Measurements from ENCODE around the gene ASTN1.

The ASTN1 gene

DNA sequence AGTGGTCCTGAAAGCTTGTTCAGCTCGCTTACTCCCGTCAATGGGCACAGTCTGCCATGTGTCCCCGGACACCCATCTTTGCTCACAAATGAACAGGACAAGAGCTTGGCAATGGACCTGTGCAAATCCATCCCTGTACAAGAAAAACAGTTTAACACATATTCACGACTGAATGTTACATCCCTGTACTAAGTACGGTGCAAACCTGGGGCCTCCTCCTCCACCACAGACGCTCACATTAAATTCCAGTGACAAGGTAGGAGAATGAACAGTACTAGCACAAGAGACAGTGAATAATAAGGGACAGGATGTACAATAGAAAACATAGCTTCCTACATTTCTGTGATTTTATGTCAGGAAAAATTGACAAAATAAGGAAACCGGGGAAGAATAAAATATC lies 187.7 kb downstream of the ASTN1 start:
- no peak for DNase-seq

DNA sequence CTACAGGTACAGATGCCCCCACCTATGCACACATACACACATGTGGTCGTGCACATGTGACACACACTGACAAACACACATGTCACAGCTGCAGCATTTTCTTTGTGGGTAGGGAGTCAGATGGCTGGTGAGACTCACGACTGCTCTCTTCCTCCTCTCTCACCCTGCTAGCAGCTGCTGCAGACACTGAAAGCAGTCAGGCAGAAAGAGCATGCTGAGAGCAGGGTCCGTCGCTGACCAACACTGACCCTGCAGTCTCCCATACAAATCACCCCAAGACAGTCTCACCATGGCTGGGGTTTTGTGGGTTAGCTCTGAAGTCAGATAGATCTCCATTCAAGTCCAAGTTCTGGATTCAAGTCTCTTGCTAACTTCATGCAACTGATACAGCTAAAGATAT lies 188.3 kb downstream of the ASTN1 start:
- DNase-seq, result no peak

DNA sequence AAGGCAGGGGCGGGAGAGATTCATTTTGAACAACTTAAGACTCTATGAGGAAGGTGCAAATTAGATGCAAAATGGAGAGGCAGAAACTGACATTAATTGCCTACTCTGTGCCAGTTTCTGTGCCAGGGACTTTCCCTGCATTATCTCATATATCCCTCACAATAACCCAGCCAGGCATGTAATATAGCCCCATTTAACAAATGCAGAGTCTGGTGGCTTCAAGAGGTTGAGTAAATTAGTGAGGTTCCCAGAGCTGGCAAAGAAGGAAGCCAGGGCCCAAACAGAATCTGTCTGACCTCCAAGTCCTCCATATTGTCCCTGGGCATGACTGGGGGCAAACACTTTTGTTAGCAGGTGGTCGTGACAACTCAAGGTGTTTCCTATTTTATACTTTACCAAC lies 199.8 kb downstream of the ASTN1 start:
- no peak for DNase-seq

DNA sequence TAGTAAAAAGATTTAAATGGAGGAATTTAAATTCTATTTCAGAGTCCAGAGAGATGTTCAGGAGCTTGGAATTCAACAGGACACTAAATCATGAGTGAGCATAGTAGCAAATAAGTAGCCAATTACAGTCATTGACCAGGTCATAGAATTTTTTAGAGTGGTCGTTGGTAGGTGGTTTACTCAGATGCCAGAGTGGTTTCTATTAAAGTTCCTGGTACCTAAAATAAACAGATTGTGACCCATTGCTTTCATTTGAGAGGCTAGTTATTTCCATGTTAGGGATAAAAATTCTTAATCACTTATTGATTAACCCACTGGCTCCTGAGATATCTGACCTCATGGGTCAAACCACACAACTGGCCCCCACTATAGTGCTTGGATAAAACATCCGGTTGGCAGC lies 201.3 kb downstream of the ASTN1 start:
- DNase-seq, result no peak

DNA sequence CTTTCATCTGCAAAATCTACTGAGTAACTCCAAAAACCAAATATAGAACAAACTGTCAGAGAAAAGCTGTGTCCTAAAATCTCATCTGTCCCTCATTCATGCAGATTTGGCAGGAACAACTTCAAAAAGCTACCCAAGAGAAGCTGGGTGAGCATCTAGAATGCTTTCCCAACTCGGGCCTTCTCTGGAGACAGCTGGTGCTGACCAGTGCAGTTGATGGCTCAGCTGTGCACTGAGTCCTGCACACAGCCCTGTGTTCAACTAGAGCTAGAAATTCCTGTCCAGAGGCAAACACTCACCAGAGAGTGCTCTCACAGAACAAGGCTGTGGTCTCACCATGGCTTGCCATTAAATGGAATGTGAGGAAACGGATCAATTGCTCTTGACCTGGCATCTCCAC lies 202.8 kb downstream of the ASTN1 start:
- no peak for DNase-seq

DNA sequence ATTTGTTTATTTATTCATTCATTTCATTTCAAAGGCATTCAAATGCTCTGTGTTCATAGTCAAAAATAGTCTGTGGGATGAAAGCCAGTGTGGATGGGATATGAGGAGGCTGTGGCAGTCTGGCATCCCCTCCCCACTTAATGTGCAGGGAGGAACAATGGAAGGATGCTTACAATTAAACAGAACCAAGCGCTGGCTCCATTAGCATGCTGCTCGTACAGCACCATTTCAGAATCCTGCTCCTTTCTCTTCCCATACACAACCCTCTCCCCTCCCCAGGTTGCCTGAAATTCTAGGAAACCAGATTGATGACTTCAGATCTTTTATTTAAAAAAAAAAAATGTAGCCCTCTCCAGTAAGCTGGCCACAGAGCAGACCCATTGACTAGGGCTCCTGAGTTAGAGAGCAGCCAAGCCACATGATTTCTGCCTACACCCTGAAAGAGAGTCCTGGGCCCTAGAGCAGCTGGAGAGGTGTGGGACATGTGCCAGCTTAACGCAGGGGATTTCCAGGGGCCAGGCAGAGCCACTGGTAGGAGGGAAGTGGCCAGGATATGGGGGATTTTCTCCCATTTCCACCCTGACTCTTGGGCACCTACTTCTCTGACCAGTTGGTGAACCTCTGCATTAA lies 205.2 kb downstream of the ASTN1 start:
- no peak for DNase-seq

DNA sequence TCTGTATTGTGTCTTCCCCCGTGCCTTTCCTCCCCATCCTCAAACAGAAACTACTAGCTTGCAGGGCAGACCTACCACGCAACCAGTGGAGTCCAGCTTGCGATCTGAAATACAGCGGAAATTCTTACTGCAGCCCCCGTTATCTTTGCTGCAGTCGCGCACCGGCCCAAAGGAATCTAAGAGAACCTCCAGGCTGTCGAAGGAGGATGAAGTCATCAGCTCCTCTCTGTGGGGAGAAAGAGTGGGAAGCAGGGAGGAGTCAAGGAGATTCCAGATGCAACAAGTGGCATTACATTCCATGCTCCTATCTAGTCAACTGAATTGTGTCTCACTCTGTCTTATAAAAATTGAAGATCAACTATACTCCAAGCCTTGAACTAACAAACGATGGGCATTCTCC lies 206.9 kb downstream of the ASTN1 start:
- DNase-seq, result no peak

DNA sequence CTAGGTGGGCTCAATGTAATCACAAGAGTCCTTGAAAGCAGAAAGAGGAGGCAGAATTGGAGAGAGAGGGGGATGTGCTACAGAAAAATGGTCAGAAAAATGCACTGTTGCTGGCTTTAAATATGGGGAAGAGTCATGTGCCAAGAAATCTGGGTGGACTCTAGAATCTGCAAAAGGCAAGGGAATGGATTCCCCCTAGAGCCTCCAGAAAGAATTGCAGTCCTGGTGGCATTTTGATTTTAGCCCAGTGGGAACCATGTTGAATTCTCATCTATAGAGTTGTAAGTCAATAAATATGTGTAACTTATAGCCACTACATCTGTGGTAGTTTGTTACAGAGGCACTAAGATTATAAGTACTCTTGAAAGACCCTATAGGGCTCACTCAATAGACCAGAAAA lies 210.3 kb downstream of the ASTN1 start:
- no peak for DNase-seq

DNA sequence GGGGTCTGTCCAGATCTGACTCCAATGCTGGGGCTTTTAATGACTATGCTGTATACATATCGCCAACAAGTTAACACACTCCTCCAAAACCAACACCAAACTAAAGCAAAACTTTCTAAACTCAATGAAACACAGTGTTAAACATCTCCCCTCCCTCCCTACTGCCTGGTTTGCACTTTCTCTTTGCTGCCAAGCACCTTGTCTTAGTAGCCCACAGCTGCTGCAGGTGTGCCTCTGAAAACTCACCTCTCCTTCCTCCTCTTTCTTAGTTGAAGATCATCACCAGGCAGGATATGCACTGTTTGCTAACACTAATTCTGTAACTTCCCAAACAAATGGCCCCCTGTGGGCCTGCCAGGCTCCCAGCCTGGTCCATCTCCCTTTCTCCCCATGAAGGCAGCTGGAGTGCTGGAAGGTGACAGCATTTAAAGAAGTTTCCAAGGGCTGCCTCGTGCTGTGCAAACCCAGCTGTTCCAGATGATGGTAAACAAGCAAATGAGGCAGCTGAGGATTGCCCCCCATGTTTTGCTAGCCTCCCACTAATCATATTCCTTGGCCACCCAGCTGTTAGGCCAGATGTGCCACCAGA lies 213.7 kb downstream of the ASTN1 start:
- no peak for DNase-seq

DNA sequence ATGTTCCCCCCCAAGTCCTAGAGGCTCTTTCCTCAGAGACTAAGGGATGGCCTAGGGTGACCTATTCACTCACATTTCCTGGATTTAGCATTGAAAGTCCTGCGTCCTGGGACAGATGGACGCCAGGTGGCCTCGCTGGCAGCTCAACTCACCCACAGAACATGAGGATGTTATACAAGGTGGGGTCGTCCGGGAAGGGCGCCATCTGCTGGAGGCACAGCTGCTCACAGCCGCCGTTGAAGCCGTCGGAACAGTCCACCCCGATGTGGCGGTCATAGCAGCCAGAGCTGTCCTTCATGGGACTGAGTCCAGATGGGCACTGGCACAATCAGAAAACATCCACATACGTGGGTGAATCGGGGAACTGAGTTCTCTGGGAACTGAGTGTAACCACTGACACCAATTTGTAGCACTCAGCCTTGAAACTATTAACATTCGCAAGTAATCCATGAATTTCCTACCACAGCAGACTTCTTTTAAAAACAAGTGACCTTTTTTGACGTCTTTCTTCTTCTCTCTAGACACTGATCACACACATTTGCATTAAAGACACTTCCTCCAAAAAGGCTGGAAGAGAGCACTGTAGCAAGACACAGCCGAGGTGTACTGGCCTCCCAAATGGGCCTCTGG lies 215.4 kb downstream of the ASTN1 start:
- DNase-seq, result no peak

DNA sequence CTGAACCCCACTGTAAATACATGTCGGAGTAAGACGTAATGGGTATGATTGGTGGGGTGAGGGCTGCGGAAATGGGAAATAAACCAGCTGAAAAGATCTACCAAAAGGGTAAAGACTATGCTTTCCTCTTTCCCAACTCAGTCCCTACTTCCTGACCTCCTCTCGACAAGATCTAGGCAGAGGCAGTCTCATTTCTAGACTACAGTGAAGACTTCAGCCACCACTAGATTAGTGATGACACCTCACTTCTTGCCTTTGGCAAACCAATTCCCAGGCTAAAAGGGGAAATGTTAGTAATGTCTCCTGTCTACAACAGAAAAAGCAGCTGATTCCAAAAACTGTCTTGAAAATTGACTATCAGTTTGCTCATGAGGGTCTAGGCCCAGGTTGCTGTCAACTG lies 219.9 kb downstream of the ASTN1 start:
- no peak for DNase-seq

DNA sequence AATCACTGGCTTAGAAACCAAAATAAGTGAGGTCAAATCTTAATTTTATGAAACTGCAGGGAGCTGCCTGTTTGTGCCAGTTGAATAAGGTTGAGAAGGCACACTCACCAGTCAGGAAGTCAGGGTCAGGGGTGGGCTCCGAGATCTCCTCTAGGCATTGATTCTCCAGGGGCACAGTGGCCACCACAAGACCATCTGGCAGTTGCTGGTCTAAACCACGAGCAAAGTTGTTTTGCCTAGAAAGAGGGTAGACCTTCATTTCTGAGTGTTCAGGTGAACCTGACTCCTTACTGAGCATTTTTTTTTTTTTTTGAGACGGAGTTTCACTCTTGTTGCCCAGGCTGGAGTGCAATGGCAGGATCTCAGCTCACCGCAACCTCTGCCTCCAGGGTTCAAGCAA lies 220.7 kb downstream of the ASTN1 start:
- DNase-seq, result no peak

DNA sequence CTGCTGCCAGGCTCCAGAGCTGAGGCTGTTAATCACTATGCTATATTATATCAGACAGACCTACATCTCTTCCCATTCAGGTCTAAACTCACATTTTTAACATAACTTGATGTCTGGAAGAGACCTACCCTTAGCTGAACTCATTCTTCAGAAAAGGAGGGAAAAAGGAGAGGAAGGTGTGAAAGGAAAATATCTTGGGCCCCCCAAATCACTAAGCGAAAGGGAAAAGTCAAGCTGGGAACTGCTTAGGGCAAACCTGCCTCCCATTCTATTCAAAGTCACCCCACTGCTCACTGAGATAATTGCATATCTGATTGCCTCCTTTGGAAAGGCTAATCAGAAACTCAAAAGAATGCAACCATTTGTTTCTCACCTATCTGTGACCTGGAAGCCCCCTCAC lies 222.2 kb downstream of the ASTN1 start:
- no peak for DNase-seq

DNA sequence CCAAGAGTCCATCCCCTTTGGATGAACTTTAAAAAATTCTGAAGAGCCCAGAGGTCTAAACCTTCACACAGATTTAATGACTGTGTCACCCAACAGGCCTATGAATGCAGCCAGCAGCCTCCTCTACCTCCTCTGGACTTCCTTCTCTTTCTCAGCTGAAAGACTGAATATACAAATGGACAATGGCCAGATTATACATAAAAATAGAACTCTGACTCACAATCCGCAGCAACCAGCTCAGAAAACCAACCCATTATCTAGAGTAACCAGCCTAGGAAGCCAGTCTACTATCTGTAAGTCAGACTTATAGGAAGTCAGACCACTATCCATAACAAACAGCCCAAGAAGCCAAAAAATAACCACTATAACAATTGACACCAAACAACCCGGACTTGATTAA lies 224.5 kb downstream of the ASTN1 start:
- no peak for DNase-seq

DNA sequence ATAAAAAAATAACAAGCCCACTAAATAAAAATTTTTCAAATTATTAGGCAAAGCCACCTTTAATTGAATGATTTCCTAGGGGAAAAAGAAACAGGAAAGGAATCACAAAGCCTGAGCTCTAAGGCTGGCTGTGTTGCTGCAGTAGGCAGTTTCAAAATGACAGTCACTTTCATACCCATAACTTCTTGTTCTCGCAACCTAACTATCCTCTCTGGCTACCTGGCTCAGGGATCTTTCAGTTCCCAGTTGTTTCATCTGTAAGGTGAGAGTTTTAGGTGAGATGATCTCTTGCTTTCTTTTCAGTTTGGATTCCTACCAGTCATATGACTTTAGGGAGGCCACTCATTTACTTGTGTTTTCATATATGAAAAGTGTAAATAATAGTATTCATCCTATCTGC lies 226.1 kb downstream of the ASTN1 start:
- DNase-seq, result no peak

DNA sequence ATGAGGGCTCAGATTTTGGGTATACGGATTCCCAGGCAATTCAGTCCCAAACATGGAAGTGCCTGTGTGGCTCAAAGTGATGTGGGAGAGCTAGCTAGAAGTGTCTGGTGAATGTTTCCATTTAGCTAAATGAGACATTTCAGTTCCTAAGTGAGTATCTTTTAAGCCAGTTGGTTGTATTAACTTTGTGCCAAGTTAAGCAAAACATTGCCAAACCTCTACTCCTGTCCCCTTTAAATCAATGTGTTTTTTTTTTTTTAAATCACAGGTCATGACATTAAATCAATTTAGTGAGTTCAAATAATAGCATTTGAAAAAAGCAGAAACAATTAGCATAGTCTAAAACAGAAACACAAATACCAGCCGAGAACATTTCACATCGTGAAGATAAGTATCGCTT lies 230.1 kb downstream of the ASTN1 start:
- no peak for DNase-seq

DNA sequence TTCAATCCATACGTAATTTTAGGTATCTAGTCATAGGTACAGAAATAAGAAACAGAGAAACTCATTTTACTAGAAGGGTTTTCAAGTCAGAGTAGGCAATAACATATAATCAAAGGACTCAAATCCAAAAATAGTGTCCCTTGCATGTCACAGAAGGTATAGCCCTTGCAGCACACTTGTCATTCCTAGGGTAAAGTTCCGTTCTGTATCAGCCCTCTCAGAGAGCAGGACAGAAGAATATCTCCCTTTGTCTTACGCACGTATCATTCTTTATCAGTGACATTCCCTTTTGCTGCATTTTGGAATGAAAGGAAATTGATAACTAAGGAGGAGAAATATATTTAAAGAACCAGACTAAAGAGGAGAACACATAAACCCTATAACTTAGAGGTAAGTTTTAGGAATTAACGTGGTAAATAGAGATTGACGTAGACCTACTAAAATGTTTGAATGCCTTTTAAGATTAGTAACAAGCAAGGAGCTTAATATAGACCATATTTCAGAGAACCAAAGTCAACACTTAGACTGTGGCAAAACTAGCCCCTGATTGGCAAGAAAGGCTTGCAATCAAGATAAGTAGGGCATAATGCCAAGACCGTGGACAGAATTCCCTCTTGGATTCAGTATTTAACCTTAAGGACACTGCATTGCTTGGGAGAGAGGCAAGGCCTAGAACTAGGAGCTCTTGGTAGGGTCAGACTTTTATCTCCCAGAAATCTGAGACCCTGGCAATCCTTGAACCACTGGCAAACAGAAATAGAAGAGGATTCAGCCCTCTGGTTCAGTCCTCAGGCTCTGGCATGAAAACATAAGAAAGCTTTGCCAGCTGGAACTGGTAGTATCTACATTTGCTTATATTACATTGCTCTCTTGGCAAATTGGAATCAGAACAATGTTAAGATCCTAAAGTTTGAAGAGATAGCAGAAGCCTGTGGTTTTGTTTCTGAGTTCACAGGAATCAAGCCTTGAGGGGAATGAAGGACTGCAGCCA lies 232.1 kb downstream of the ASTN1 start:
- no peak for DNase-seq

DNA sequence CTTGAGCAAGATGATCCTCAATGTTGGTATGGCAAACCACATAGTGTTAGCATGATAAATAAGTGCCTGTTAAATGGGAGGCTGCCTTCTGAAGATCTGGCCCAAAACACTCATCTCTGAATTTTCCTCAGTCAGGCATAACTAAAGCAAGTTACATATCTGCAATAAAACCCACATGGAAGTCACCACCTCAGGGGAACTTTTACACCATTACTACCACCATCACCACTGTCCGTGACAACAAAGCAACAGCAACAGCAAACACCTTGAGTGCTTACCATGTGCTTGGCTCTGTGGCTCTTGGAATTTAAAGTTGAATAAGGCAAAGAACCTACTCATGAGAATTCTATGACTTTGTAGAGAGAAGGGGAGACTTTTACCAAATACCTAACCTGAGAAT lies 233.0 kb downstream of the ASTN1 start:
- DNase-seq, result no peak

DNA sequence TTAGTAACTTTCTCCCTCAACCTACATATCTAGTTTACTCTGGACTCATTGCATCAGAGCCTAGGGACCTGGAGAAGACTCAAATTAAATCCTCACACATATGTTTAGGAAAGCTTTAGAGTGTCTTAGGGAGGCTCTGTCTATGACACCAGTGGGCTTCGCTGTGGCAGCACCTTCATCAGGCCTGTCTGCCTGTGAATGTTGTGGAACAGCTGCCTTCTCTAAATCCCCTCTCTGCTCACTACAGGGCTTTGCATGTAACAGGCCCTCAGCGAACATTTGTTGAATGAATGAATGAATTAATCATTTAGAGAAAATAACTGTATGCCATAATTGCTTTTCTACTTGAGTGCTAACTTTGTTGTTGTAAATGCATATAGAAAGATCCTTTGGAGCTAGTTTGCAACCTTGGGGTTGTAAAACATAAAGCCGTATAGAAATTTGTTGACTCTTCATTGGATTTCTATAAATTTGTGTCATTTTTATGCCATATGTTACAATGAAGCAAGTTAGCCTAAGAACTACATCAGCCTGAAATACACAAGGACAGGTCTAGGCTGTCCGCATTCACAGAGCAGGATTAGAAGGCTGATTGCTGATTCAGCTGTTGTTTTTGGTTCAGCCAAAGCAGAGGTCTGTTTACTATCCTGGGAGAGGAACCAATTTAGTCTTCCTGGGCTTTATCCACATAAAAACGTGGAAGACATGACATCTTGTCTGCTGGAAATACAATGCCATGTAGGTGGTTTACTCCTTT lies 238.0 kb downstream of the ASTN1 start:
- no peak for DNase-seq

DNA sequence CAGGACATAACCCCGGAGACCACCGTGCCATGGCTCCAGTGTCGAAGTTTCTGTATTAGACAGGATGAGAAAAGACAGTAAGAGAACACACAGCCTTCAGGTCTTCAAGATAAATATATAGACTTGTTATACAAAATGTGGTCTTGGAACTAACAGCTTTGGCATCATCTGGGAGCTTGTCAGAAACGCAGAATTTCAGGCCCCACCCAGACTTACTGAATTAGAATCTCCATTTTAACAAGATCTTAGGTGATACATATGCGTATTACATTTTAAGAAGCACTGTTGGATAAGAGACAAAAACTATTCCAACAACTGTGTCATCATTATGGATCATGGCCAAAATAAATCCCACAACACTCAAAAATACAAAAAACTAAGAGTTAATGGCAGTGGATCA lies 239.3 kb downstream of the ASTN1 start:
- no peak for DNase-seq

DNA sequence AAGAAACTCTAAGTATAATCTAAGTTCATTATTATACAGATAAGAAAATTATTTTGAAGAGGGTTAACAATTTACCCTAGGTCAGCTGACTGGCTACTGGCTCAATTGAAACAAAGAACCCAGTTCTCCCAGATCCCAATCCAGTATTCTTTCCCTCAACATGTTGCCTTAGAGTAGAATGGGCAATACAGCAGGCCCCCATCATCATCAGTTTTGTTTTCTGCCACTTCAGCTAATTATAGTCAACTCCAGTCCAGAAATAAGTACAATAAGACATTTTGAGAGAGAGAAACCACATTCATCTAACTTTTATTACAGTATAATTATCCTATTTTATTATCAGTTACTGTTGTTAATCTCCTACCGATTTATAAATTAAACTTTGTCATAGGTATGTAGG lies 241.2 kb downstream of the ASTN1 start:
- no peak for DNase-seq

DNA sequence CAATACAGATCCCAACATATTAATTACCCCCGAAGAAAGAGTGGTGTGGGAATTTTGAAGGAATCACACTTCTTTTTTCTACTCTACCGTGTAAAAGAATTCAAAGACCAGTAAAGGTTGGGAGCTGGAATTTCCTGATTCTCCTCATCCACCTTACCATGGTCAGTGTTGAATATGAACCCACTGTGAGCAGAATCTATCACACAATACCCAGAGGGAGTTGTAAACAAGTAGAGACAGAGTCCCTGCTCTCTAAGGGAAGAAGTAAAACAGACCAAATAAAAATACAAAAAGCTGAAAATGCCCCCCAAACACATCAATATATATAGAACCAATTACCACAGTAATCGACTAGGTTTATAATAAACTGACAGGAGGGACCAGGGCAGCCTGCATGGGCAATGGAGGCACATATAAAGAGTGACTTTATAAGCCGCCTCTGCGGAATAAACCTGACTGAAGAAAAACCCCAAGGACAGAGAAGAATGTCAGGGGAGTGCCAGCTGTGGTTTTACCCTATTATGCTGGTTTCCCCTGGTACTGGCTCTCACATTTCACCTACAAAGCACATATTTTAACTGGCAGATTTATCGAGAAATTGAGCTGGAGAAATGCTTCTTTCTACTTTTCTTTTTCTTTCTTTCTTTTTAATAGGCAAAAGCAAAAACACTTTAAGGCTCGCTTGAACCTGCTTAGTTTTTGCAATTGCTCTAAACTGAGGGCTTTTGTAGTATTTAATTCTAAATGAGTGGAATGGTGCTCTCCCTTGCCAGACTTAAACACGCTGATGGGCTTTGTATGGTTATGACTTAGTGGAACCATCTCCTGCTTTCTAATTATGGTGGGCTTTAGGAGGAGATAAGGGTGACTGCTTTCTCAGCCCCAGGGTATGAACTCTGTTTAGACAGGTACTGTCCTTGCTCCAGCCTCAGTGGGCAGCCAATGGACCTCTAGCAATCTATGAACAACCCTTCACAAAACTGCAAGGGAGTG lies 244.8 kb downstream of the ASTN1 start:
- no peak for DNase-seq

All from NCI-H1436 treated with DMSO at 0.1 percent for 48 hours (cell line).